Anterior cingulate cortex (tissue), 58 donors: Measurements from ENCODE around the gene TNS1.
"Not testable (repeated sequence)": the region's sequence is repeated elsewhere in the genome, so short reads cannot be mapped to it uniquely, and the experiment has no call there.

Experiments
- DNase-seq, 58 donors: peaks; one replicate each; lab custom pipeline; 2025; lab: John Stamatoyannopoulos, UW

The TNS1 gene

DNA sequence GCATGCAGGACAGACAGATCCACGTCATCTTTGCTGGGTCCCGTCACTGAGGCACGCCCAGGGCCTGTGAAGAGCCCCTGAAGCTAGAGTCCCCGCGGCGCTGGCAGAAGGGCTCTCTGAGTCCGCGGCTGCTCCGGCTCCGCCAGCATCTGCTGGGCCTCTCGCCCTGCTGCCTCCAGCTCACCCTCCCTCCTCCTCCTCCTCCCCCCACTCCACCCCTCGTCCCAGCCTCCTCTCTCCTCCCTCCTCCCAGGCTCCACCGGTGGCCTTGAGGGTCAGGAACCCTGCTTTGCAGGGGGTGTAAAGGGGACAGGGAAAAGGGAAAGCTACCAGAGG lies at the start of gene TNS1:
Gene TNS1 (minus strand): TSS at position 151 of the 336 bp plus-strand sequence. CDS start 123 bp downstream, at position 28.
- peak in 6 of 58 donors; percentile 9 to 35 (median 16) for DNase-seq

DNA sequence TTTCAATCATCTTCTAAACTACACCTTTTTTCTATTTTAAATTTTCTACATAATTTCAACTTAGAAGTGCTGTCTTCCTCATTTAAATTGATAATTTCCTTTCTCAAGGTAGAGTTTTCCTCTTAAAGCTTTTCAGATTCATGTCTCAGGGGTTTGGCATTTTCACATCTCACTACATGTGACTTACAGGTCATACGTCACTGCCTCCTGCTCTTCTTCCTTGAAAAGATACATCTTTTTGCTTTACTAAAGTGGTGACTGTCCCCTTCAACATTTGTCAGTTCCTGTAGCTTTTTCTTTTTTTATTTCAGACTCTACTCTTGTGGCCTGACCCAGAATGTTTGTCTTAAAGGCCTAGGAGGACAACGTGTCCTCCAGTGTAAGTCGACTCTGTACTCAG lies 49.1 kb upstream of the TNS1 start:
- no peak for DNase-seq

GRCh38 chr2:218047536-218048225 lies 44.9 kb upstream of the TNS1 start:
- no peak for DNase-seq

DNA sequence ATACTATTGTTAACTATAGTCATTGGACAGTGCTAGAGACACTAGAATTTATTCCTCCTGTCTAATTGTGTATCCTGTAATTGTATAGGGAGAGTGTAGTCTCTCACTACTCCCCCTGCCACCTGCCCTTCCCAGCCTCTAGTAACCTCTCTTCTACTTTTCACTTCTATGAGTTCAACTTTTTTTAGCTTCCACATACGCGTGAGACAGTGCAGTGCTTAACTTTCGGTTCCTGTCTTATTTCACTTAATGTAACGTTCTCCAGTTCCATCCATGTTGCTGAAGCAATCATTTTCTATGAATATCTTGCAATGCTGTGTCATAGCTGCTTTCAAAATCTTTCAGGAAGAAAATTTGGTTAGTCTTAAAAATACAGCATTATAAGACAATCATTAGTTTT lies 43.4 kb upstream of the TNS1 start:
- no peak for DNase-seq

DNA sequence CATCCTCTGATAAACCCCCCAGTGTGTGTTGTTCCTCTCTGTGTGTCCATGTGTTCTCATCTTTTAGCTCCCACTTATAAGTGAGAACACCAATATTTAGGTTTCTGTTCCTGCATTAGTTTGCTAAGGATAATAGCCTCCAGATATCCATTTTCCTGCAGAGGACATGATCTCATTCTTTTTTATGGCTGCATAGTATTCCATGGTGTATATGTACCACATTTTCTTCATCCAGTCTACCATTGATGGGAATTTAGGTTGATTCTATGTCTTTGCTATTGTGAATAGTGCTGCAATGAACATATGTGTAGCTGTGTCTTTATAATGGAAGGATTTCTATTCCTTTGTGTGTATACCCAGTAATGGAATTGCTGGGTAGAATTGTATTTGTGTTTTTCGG lies 41.8 kb upstream of the TNS1 start:
- not testable (repeated sequence) for DNase-seq

GRCh38 chr2:218043701-218044109 lies 40.9 kb upstream of the TNS1 start:
- DNase-seq = no peak

- no peak for DNase-seq
Observed at GRCh38 chr2:218043100-218043499, 40.3 kb upstream of the TNS1 start.

DNA sequence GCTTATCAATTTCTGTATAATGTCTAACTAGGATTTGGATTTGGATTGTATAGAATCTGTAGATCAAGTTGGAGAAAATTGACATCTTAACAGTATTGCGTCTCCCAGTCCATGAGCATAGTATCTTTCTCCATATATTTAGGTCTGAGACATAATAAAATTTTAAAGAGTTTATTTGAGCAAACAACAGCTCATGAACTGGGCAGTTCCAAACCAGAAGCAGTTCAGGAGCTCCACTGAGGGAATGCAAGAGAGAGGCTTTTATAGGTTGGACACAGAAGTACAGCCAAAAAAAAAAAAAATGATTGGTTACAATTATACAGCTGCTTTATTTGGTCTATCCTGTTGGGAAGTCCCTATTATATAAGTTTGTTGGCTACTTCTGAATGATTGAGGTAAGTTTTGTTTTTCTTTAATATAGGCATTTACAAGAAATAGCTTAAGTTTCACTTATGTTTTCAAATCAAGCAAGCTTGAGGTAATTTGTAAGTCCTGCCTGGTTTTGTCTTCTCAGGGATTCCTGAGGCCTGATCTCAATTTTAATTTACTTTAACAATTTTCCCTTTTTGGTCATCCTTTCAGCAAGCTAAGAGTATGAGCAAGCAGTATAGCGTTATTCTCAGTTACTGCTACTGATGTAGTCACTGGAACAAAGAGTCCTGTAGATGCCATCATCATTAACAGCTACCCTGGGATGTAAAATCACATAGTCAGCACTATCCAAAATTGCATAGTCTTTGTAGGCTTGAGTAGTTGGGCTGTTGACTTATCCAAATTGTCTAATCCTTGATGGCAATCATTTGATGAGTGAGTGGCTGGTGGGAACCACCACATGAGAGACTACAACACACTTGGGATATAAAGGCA lies 38.7 kb upstream of the TNS1 start:
- no peak for DNase-seq

- DNase-seq = no peak
Observed at GRCh38 chr2:218040883-218041282, 38.1 kb upstream of the TNS1 start.

- DNase-seq = no peak
Observed at GRCh38 chr2:218039171-218039570, 36.4 kb upstream of the TNS1 start.

DNA sequence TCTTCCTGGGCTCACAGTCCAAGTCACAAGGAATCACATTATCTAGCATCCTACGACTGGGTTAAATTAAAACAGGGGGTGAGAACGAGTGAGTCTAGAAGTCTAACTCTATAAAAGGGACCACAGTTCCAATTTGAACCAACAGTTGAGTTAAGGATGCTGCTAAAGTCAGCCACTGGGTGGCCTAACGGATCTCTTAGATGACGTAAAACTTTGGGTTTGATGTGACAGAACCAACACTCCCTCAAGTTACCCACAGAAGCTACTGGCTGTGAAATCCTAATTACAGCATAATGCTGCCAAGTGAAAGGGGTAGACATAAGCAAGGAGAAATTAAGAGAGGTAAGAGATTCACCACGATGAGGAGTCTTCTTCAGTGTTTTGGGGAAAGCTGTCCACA lies 33.6 kb upstream of the TNS1 start:
- no peak for DNase-seq

DNA sequence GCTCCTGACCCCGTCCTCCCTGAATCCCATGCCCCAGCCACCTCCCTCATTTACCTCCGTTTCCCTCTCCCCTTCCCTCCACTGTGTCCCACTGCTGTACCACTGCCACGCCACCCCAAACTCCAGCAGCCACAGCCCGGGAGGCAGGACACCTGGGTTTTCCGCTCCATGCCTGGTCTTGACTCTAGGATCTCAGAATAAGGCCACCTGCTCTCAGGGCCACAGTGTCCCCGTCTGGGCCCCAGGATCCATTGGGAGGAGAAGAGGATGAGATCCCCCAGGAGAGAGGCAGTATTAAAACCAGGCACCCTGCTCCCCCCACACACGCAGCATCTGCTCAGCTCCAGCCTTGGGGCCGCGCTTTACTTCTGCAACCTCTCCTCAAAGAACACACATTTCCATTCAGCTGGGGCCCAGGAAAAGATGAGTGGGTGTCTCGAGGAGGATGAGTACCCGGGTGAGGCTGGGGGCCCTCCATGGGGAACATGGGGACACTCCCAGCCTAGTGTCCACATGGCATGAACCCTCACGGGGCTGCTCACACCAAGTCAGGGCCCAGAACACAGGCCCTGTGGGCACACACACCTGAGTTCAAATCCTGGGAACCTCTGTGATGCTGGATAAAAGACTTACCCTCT lies 32.8 kb upstream of the TNS1 start:
- DNase-seq = no peak

DNA sequence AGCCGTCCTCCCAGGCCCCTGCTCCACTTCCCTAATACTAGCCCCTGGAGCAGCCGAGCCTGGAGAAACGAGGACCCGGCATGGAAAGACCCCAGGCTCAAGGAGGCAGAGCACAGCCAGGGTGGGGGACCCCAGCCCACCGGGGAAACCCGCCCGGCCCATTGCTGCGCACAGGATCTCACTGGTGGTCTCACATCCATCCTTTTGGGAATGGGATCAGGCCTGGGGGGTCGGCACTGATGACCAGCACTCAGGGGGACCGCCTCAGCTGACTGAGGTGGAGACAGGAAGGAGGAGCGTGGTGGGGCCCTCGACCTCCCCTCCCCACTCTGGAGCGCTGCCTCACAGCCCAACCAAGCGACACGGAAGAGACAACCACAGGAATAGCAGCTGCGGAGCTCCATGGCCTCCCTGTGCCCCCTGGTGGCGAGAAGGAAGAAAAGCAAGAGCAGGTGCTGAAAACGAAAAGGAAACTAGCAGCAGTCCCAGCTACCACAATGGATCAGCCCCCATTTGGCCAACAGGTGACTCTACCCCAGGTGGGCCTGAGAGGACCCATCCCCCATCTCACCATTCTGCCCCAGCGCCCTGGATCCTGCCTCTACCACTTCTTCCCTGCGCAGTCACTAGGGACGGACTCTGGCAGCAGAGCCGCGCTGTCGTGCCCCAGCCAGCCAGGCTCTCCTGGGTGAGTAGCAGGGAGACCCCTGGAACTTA lies 31.9 kb upstream of the TNS1 start:
- peak in 40 of 58 donors; percentile 15 to 67 (median 36) for DNase-seq

GRCh38 chr2:218033590-218034496 lies 31.0 kb upstream of the TNS1 start:
- no peak for DNase-seq

DNA sequence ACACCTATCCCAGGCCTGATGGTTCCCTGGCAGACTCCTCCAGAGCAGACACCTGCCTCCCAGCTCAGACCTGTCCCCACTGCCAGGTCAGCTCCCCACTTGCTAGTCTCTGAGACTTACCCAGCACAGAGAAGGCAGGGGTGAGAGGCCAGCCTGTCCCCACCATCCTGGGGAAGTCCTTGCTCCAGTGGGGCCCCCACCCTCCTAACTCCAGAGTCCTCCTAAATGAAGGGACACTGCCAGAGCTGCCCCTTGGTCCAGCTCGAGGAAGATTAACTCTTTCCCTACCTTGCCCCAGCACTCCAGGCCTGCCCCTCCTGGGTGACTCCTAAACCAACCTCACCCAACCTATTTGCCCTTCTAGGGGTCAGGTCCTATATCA lies 30.4 kb upstream of the TNS1 start:
- no peak for DNase-seq

DNA sequence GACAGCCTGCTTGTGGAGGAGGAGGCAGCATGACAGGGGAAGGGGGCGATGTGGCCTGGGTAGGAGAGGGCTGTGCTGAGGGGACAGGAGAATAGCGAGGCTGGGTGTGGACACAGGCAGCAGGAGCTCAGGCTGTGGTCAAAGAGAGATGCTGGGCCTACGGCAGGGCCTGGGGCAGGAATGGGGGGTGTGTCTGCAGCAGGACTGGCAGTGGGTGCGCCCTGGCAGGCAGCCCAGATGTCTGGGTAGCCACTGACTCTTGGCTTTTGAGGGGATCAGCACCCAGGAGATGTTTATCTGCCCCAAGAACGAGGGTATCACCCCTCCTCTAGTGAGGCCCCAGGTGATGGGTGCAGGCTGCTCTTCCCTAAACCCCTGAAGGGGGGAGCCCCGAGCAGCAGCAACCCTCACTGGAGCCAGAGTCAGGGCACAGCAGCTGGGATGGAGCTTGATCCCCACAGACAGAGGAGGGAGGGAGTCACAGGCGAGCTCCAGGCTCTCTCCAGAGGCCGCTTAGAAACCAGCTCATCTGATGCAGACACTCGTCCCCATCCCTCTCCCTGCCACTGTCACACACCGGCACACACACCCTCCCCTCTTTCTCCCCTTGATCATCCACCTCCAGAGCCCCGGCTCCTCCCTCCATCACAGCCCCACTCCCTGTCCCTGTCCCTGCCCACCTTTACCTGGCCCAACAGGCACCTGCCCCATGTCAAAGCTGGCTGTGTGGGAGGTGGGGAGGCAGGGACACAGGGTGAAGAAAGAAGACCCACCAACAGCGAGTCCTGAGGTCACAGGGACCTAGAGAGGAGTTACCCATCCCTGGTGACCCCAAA lies 29.8 kb upstream of the TNS1 start:
- DNase-seq = no peak

- no peak for DNase-seq
Observed at GRCh38 chr2:218031771-218032257, 29.0 kb upstream of the TNS1 start.

DNA sequence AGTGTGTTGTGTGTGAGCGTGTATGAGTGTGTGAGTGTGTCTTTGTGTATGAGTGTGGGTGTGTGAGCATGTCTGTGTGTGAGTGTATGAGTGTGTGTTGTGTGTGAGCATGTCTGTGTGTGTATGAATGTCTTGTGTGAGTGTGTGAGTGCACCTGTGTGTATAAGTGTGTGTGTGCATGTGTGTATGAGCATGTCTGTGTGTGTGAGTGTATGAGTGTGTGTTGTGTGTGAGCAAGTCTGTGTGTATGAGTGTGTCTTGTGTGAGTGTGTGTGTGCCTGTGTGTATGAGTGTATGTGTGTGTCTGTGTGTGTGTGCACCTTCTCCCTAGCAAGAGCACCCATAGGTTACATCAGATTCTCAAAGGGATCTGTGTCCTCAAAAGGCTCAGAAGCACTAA lies 28.5 kb upstream of the TNS1 start:
- DNase-seq = no peak
